ENCODE measurements around the gene ITPRIPL2.

The ITPRIPL2 gene

GRCh38 chr16:19093631-19094541 is 19.9 kb upstream of the ITPRIPL2 start:
- no peak for DNase-seq

GRCh38 chr16:19094542-19095365 is 19.0 kb upstream of the ITPRIPL2 start:
- DNase-seq, result no peak

GRCh38 chr16:19095654-19096053 is 18.1 kb upstream of the ITPRIPL2 start:
- DNase-seq, result no peak

- DNase-seq, result no peak
Observed at GRCh38 chr16:19098173-19098572, 15.6 kb upstream of the ITPRIPL2 start.

DNA sequence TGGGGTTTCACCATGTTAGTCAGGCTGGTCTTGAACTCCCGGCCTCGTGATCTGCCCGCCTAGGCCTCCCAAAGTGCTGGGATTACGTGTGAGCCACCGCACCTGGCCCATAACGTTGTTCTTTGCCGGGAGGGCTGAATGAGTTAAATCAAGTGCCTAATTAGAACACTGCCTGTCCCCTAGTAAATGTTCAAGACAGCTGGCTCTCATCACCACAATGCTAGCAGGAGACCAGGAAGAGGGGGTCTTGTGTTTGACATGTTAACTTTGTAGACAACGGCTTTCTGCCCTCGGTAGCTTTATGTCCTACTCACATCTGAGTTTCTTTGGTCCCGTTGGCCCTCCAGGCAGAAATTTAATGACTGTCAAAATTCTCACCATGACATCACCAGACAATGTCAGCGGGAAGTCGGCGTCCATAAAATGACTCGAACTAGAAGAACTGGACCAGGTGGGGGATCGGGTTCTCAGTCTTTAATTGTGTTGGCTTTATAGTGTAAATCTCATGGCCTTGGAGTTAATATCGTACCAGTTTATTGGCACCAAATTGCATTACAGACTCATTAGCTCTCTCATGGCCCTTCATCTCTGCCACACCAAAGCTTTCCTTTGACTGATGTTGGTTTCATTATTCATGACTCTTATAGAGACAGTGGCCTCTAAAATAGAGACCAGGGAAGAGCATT is 11.4 kb upstream of the ITPRIPL2 start:
- DNase-seq, result no peak

GRCh38 chr16:19104607-19105006 is 9.2 kb upstream of the ITPRIPL2 start:
- DNase-seq, result no peak

GRCh38 chr16:19105131-19105530 is 8.6 kb upstream of the ITPRIPL2 start:
- DNase-seq, result no peak

DNA sequence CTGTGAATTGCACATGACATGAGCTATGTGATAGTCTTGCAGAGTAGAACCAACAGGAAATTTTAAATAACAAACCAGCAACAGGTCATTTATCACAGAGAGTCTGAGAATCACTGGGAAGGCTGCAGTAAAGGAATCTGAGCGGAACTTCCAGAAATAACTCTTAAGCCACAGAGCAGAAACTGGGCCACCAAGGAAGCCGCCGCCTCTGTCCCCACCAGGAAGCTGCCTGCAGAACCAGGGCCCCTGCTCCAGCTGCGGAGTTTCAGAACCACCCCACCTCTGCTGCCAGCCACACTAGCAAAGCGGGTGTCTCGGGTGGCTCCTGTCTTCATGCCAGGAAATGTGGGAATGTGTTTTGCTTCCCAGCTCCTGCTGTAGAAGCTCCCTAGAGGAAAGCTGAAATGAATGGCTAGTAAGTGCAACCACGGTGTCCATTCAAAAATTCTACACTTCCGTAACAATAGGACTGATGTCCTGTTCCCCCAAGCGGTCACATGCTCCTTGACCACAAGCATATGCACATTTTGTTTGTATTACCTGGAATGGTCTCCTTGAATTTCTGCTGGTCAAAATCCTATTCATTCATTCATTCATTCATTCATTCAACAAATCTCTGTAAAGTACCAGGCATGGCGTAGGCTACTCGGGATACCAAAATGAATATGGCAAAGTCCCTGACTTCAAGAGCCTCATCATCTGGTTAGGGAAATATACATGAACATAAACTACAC is 7.7 kb upstream of the ITPRIPL2 start:
- no peak for DNase-seq

DNA sequence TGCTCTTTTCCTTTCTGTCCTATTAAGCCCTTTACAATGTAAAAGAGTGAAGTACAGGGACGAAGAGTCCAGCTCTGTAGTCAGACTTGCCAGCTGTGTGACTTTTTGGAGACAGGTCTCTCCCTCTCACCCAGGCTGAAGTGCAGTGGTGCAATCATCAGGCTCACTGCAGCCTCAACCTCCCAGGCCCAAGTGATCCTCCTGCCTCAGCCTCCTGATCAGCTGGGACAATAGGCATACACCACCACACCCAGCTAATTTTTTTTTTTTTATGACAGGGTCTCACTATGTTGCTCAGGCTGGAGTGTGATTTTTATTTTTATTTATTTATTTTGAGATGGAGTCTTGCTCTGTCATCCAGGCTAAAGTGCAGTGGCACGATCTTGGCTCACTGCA is 7.1 kb upstream of the ITPRIPL2 start:
- no peak for DNase-seq

DNA sequence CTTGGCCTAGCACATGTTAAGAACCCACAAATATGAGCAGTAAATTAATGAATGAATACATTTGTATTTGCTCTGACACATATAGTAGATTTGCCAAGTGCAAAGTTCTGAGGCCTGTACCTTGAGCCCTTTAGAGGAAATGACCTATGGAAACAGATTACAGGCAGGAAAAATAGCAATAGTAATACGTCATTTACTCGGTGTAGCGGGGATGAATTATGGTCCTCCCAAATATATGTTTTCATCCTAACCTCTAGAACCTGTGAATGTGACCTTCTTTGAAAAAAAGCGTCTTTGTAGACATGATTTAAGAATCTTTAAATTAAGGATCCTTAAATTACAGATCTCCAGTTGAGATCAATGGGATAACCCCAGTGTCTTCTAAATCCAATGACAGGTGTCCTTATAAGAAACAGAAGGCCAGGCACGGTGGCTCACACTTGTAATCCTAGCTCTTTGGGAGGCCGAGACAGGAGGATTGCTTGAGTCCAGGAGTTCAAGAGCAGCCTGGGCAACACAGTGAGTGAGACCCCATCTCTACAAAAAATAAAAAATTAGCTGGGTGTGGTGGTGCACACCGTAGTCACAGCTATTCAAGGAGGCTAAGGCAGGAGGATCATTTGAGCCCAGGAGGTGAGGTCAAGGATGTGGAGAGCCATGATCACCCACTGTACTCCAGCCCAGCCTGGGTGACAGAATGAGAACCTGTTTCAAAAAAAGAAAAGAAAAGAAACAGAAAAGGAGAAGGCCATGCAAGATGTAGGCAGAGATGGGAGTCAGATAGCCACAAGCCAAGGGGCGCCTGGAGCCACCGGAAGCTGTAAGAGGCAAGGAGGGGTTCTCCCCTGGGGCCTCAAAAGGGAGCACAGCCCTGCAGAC is 5.1 kb upstream of the ITPRIPL2 start:
- DNase-seq, result no peak

DNA sequence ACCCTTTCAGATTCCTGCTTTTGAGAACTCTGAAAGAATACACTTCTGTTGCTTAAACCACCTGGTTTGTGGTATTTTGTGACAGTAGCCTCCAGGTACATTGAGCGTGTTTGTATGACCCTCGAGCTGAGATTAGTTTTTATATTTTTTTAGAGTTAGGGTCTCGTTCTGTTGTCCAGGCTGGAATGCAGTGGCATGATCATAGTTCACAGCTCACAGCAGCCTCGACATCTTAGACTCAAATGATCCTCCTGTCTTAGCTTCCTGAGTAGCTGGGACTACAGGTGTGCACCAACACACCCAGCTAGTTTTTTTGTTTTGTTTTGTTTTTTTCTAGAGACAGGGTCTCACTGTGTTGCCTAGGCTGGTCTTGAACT is 4.5 kb upstream of the ITPRIPL2 start:
- DNase-seq, result no peak

GRCh38 chr16:19110537-19111360 is 3.0 kb upstream of the ITPRIPL2 start:
- no peak for DNase-seq

- no peak for DNase-seq
Observed at GRCh38 chr16:19112099-19112407, 1.7 kb upstream of the ITPRIPL2 start.

DNA sequence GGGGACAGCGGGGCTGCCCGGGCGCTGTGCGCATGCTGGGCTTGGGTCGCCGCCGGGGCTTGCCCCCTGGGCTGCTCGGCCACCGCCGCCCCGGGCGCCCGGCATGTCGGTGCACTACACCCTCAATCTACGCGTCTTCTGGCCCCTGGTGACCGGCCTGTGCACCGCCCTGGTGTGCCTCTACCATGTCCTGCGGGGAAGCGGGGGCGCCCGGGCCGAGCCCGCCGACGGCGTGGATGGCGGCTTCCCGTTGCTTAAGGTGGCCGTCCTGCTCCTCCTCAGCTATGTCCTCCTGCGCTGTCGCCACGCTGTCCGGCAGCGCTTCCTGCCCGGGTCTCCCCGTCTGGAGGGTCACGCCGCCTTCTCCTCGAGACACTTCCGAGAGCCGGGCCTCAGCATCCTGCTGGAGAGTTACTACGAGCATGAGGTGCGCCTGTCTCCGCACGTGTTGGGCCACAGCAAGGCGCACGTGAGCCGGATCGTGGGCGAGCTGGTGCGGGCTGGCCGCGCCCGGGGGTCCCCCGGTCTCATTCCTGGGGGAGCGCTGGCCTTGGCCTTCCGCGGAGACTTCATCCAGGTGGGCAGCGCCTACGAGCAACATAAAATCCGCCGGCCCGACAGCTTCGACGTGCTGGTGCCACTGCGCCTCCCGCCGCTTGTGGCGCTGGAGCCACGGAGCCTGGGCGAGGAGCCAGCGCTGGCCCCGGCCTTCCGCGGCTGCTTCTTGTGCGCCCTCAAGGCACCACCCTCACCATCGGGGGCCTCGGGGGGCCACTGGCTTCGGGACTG is 789 bp downstream of the ITPRIPL2 start:
- peak; percentile 48 for DNase-seq

- no peak for DNase-seq
Observed at GRCh38 chr16:19115148-19116021, 1.6 kb downstream of the ITPRIPL2 start.

GRCh38 chr16:19116711-19117449 is 3.1 kb downstream of the ITPRIPL2 start:
- no peak for DNase-seq

DNA sequence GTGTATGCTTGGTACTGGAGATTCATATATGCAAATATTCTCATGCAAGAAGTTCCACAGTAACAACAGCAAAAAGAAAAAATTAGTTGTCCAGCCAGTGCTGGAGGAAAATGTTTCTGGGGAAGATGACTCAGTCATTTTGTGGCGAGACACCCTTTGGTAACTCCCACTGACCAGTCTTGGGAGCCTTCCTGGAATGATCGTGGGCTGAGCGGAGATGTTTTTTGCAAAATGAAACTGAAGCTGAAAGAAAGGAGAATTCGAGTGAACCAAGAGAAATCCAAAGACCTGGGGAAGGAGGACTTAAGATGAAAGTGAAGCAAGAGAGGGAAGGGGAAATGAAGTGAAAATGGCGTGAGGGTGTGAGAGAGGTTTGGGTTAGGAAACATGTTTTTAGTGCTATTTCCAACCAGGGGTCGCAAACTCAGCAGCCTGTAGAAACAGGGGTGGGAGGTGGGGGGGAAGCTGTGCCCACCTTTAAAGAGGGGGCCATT is 5.2 kb downstream of the ITPRIPL2 start:
- DNase-seq, result no peak

- no peak for DNase-seq
Observed at GRCh38 chr16:19119564-19119963, 5.8 kb downstream of the ITPRIPL2 start.
